Upper lobe of right lung (tissue), 1 donor: ENCODE data around the gene SLC28A3. TPM values are rescaled to one million over a fixed set of nuclear protein-coding genes. Genes with fewer than 3 reads are reported as not detected.

Source experiments
- ATAC-seq: fragments of 200-7000 bp; cut with Tn5 transposase; one replicate; pipeline ENCODE4 v1.9.1; 2020; ENCODE audit warnings: mild to moderate bottlenecking, moderate library complexity
- DNase-seq: peaks from one replicate; pipeline ENCODE4 v3.0.0-alpha.2; 2020
- H3K27ac ChIP-seq: fragments of 200-600 bp; one replicate; pipeline ENCODE4 v1.8.0; 2022
- H3K27me3 ChIP-seq: fragments of 200-600 bp; one replicate; pipeline ENCODE4 v1.8.0; 2022; ENCODE audit warnings: mild to moderate bottlenecking
- H3K36me3 ChIP-seq: fragments of 200-600 bp; one replicate; pipeline ENCODE4 v1.8.0; 2022
- H3K4me1 ChIP-seq: fragments of 200-600 bp; one replicate; pipeline ENCODE4 v1.8.0; 2022
- H3K4me3 ChIP-seq: fragments of 200-600 bp; one replicate; pipeline ENCODE4 v1.8.0; 2022; ENCODE audit warnings: mild to moderate bottlenecking
- H3K9me3 ChIP-seq: fragments of 200-600 bp; one replicate; pipeline ENCODE4 v1.8.0; 2022
- intact Hi-C: fragments of 100-400 bp; cut with DNase I; formaldehyde crosslinking; loops from one replicate; pipeline ENCODE4 v1.11.0; 2022
- total RNA-seq: library from RNA; stranded (reverse); fragmentation: NEBNext Ultra II Directional; extraction: Animal tissue kit (Norgen Biotek cat#: 25700); gene quantifications from one replicate; pipeline ENCODE4 v1.2.1, GENCODE V29; 2021
- TF ChIP-seq, protein P1 (sequence below): fragments of 200-600 bp; IDR thresholded peaks from one replicate; pipeline ENCODE4 v1.8.0; 2022; ENCODE audit warnings: antibody characterized with exemption
- donor health status: DM: no; HTN: yes; CAD: no; lungs with severe emphysema.

The SLC28A3 gene
- total RNA-seq, 1 donor from 2014 or later, result 1.6 TPM

DNA sequence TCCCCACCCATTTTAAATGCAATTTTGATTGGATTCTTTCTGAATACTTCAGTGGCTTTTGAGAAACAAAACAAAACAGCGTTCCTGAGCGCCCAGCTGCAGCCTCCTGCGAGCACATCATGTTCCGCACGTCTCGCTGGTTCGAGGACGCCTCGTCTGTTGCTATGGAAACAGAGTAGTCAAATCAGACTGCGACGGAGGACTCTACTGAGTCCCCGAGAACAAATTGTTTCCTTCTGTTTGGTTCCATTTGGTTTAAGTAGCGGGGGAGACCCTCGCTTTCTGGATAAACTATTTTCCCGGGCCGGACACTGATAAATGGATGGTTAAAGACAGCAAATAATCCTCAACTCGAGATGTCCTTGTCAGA, 69.0 kb downstream of the SLC28A3 start:
- Histone ChIP-seq H3K36me3 (no peaks in the 10 kb centered on the region), H3K27me3 (peaks cover 4% of the 10 kb centered on the region), H3K4me1 (no peaks in the 10 kb centered on the region), H3K4me3 (no peak overlapping the region), H3K9me3 (no peaks in the 10 kb centered on the region), H3K27ac (no peak overlapping the region)
- DNase-seq (peak; percentile 66), ATAC-seq (peak; percentile 71)
- intact Hi-C loops, result no loop called here
- TF ChIP-seq, protein P1, sequence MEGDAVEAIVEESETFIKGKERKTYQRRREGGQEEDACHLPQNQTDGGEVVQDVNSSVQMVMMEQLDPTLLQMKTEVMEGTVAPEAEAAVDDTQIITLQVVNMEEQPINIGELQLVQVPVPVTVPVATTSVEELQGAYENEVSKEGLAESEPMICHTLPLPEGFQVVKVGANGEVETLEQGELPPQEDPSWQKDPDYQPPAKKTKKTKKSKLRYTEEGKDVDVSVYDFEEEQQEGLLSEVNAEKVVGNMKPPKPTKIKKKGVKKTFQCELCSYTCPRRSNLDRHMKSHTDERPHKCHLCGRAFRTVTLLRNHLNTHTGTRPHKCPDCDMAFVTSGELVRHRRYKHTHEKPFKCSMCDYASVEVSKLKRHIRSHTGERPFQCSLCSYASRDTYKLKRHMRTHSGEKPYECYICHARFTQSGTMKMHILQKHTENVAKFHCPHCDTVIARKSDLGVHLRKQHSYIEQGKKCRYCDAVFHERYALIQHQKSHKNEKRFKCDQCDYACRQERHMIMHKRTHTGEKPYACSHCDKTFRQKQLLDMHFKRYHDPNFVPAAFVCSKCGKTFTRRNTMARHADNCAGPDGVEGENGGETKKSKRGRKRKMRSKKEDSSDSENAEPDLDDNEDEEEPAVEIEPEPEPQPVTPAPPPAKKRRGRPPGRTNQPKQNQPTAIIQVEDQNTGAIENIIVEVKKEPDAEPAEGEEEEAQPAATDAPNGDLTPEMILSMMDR, result no peak

DNA sequence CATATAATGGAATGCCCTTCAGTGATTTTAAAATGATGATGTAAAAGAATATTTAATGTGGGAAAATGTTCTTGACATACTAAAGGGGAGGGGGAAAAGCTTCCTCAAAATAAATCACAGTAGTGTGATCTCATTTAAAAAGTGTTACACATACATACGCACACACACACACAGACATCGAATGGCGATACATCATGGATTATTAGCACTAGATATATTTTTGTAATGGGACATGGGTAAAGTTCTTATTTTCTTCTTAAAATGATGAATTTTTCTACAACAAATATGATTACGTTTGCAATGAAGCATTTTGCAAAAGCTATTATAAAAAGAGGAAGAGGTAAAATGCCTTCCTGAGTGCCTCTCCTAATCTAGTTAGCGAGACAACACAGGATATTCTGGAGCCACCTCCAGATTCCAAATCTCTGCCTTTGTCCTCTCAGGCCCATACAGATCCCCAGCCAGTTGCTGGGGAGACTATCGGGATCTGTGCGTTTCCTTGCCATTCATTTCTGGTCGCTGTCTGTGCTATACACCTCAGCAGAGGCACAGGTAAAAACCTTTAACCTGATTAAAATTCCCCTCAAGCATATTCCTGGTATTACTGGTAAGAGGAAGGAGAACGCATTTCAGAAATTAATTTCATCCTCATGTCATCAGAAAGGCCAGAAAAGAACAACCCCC, 69.6 kb downstream of the SLC28A3 start:
- Histone ChIP-seq H3K9me3 (no peaks in the 10 kb centered on the region), H3K36me3 (no peaks in the 10 kb centered on the region), H3K4me1 (no peaks in the 10 kb centered on the region), H3K4me3 (no peak overlapping the region), H3K27ac (no peak overlapping the region), H3K27me3 (peaks cover 4% of the 10 kb centered on the region)
- ATAC-seq (no peak), DNase-seq (no peak)
- intact Hi-C loops, result no loop called here
- TF ChIP-seq, protein P1, result no peak

DNA sequence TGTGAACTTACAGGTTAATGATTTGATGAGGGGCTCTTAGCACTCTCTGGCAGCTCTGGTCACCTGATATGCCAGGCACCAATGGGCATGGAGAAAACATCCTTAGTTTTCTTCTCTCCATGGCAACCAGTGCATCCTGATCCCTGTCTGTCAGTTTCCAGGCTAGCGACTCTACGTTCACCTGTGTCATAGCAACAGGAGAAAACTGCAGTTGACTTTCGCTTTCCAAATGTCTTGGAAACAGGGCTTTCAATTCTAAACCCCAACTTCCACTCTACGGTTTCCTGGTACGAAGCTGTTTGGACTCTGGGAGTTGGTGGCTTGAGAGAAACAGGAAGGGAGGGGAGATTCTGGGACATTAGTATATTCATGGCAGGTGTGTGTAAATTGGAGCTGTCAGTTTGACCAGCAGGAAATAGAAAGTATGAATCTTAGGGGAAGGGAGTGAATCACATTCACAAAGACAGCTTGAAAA, 74.4 kb downstream of the SLC28A3 start:
- Histone ChIP-seq H3K27ac (no peak overlapping the region), H3K27me3 (no peaks in the 10 kb centered on the region), H3K9me3 (no peaks in the 10 kb centered on the region), H3K4me1 (no peaks in the 10 kb centered on the region), H3K4me3 (no peak overlapping the region), H3K36me3 (no peaks in the 10 kb centered on the region)
- no peak for DNase-seq
- TF ChIP-seq, protein P1, result no peak
- no peak for ATAC-seq
- intact Hi-C loops, result no loop called here

- TF ChIP-seq, protein P1, result no peak
- DNase-seq (no peak), ATAC-seq (no peak)
- intact Hi-C loops, result no loop called here
- Histone ChIP-seq H3K4me1 (no peaks in the 10 kb centered on the region), H3K9me3 (no peaks in the 10 kb centered on the region), H3K27me3 (no peaks in the 10 kb centered on the region), H3K36me3 (no peaks in the 10 kb centered on the region), H3K4me3 (no peak overlapping the region), H3K27ac (no peak overlapping the region)
These were observed 76.1 kb downstream of the SLC28A3 start for GRCh38 chr9:84264307-84265029.

DNA sequence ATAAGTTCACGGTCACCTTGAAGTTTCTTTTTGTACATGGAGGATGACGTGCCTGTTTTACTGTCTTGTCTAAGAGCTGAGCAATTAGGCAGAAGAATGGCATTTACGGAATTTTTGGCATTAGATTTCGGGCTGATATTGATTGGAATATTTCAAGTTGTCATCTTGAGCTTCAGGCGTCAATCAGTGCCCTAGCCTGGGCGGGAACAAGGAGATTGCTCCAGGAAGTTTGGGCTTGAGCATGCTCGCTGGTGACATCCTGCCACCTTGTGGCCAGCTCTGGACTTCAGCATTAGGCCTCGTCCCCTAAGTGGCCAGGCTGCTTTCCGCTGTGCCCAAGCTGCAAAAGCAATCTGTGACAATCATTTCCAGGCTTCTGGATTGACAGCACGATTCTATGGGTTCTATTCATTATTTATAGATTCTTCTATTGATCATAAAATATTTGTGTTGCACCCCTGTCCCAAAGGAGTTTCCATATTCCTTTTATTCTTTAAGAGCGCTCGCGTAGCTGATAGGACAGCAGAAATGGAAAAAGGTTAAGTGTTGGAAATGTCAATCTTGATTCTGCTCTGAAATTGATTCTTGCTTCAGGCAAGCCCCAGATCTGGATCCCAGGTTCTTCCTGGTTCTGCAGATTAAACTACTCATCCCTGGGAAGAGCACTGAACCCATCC, 79.3 kb downstream of the SLC28A3 start:
- TF ChIP-seq, protein P1, result peak; percentile 92
- Histone ChIP-seq H3K4me1 (no peaks in the 10 kb centered on the region), H3K27me3 (no peaks in the 10 kb centered on the region), H3K4me3 (no peak overlapping the region), H3K27ac (no peak overlapping the region), H3K9me3 (no peaks in the 10 kb centered on the region), H3K36me3 (no peaks in the 10 kb centered on the region)
- peak; percentile 99 for ATAC-seq
- intact Hi-C loops, result no loop called here
- DNase-seq, result peak; percentile 89
